Loucy (cell line): ENCODE results near the gene ST3GAL5.

Source experiments
- EZH2phosphoT487 ChIP-seq: fragments of 200-600 bp; IDR thresholded peaks from 2 replicates; pipeline ENCODE4 v1.6.1; 2018; ENCODE audit warnings: antibody characterized with exemption, mild to moderate bottlenecking, moderate library complexity, borderline replicate concordance
- TF ChIP-seq, protein P1 (sequence below): fragments of 200-600 bp; sonication (generic); conservative IDR thresholded peaks from 2 replicates; pipeline ENCODE4 v1.5.1; 2014; ENCODE audit warnings: mild to moderate bottlenecking, antibody characterized with exemption, low read length

DNA sequence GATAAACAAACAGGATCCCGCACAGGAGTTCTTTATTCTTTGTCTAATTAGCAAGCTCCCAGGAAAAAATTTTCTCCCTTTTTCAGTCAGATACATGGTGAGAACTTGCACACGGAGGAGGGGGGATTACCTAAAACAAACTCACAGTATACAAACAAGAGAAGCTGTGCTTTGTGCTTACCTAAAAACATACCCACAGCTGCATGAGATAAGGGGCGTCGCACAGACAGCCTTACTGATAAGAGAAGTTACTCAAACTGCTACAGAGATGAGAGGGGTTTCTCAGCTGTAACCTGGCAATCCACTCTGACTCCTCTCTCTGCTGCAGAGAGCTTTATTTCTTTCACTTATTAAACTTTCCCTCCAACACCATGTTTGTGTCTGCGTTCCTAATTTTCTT lies 32.9 kb upstream of the ST3GAL5 start:
- TF ChIP-seq, protein P1, sequence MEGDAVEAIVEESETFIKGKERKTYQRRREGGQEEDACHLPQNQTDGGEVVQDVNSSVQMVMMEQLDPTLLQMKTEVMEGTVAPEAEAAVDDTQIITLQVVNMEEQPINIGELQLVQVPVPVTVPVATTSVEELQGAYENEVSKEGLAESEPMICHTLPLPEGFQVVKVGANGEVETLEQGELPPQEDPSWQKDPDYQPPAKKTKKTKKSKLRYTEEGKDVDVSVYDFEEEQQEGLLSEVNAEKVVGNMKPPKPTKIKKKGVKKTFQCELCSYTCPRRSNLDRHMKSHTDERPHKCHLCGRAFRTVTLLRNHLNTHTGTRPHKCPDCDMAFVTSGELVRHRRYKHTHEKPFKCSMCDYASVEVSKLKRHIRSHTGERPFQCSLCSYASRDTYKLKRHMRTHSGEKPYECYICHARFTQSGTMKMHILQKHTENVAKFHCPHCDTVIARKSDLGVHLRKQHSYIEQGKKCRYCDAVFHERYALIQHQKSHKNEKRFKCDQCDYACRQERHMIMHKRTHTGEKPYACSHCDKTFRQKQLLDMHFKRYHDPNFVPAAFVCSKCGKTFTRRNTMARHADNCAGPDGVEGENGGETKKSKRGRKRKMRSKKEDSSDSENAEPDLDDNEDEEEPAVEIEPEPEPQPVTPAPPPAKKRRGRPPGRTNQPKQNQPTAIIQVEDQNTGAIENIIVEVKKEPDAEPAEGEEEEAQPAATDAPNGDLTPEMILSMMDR: no peak
- no peak for TF ChIP-seq EZH2phosphoT487
